HepG2 (cell line): ENCODE results near the gene ARHGEF16. TPM values are rescaled to one million over a fixed set of nuclear protein-coding genes. Genes with fewer than 3 reads are reported as not detected.
A peak's percentile ranks its signal among the peaks of the same experiment; 100 is the strongest.

Source experiments
- ATF7-NPFF ChIP-seq: sonication (generic); formaldehyde crosslinking; IDR thresholded peaks from 2 replicates; pipeline ENCODE4 v1.8.1; 2023; ENCODE audit warnings: mild to moderate bottlenecking, low read depth, missing genetic modification reagents, moderate library complexity
- DBP ChIP-seq: sonication (generic); formaldehyde crosslinking; IDR thresholded peaks from 2 replicates; pipeline ENCODE4 v1.4.0; 2020; ENCODE audit warnings: missing genetic modification reagents; ENCODE audit errors: not compliant biosample characterization
- FUBP1 ChIP-seq: sonication (generic); formaldehyde crosslinking; IDR thresholded peaks from 2 replicates; pipeline ENCODE4 v1.5.1; 2020; ENCODE audit warnings: missing genetic modification reagents, mild to moderate bottlenecking, borderline replicate concordance
- GATAD1 ChIP-seq: IDR thresholded peaks from 2 replicates; pipeline ENCODE4 v1.6.1; 2016; ENCODE audit warnings: missing genetic modification reagents, missing compliant biosample characterization
- HMGXB3 ChIP-seq: sonication (generic); formaldehyde crosslinking; IDR thresholded peaks from 2 replicates; pipeline ENCODE4 v1.4.0; 2020; ENCODE audit warnings: missing genetic modification reagents, borderline replicate concordance
- KDM1A ChIP-seq: IDR thresholded peaks from 2 replicates; pipeline ENCODE4 v1.6.1; 2016; ENCODE audit warnings: missing compliant biosample characterization
- MBNL3 ChIP-seq: fragments of 250-450 bp; sonication (Bioruptor Pico); conservative IDR thresholded peaks from 2 replicates; pipeline ENCODE4 v1.8.0; 2022; ENCODE audit warnings: mild to moderate bottlenecking, inconsistent platforms
- NKX3-1 ChIP-seq: sonication (generic); formaldehyde crosslinking; IDR thresholded peaks from 2 replicates; pipeline ENCODE4 v1.5.0; 2020; ENCODE audit warnings: missing genetic modification reagents
- NR0B2 ChIP-seq: sonication (generic); formaldehyde crosslinking; IDR thresholded peaks from 2 replicates; pipeline ENCODE4 v1.4.0; 2020; ENCODE audit warnings: mild to moderate bottlenecking, missing genetic modification reagents
- PRMT3 ChIP-seq: sonication (generic); formaldehyde crosslinking; IDR thresholded peaks from 2 replicates; pipeline ENCODE4 v1.8.1; 2022; ENCODE audit warnings: low read depth, mild to moderate bottlenecking, moderate library complexity, missing genetic modification reagents, borderline replicate concordance
- SAP130 ChIP-seq: IDR thresholded peaks from 2 replicates; pipeline ENCODE4 v1.6.1; 2016; ENCODE audit warnings: low read depth
- SCMH1 ChIP-seq: sonication (generic); formaldehyde crosslinking; IDR thresholded peaks from 2 replicates; pipeline ENCODE4 v1.9.0; 2021; ENCODE audit warnings: missing genetic modification reagents, mild to moderate bottlenecking, borderline replicate concordance
- SNAPC5 ChIP-seq: sonication (generic); formaldehyde crosslinking; IDR thresholded peaks from 2 replicates; pipeline ENCODE4 v1.8.1; 2023; ENCODE audit warnings: mild to moderate bottlenecking, missing genetic modification reagents, borderline replicate concordance
- SRSF1 ChIP-seq: fragments of 200-400 bp; formaldehyde crosslinking; optimal IDR thresholded peaks from 2 replicates; pipeline ENCODE3; 2017; ENCODE audit warnings: mild to moderate bottlenecking, low read depth, low read length, moderate library complexity
- TFDP2 ChIP-seq: sonication (generic); formaldehyde crosslinking; IDR thresholded peaks from 2 replicates; pipeline ENCODE4 v1.4.0; 2020; ENCODE audit warnings: missing genetic modification reagents
- TP53 ChIP-seq: sonication (generic); formaldehyde crosslinking; conservative IDR thresholded peaks from 2 replicates; pipeline ENCODE4 v1.4.0; 2020; ENCODE audit warnings: missing genetic modification reagents
- ZC3H13 ChIP-seq: sonication (generic); formaldehyde crosslinking; IDR thresholded peaks from 2 replicates; pipeline ENCODE4 v1.8.1; 2023; ENCODE audit warnings: mild to moderate bottlenecking, missing genetic modification reagents, moderate library complexity
- ZNF510 ChIP-seq: sonication (generic); formaldehyde crosslinking; IDR thresholded peaks from 2 replicates; pipeline ENCODE4 v1.4.0; 2020; ENCODE audit warnings: low read depth, mild to moderate bottlenecking, missing genetic modification reagents
- ZNF557 ChIP-seq: sonication (generic); formaldehyde crosslinking; IDR thresholded peaks from 2 replicates; pipeline ENCODE4 v1.4.0; 2020; ENCODE audit warnings: missing genetic modification reagents
- ZNF598 ChIP-seq: sonication (generic); formaldehyde crosslinking; IDR thresholded peaks from 2 replicates; pipeline ENCODE4 v1.5.1; 2020; ENCODE audit warnings: mild to moderate bottlenecking, missing genetic modification reagents, borderline replicate concordance
- ZNF816 ChIP-seq: sonication (generic); formaldehyde crosslinking; IDR thresholded peaks from 2 replicates; pipeline ENCODE4 v1.8.0; 2022; ENCODE audit warnings: missing genetic modification reagents, mild to moderate bottlenecking, borderline replicate concordance
- polyA plus RNA-seq, 8 experiments: library from polyadenylated mRNA; depleted of rRNA in 3 of 8; stranded (reverse) in 7 of 8; unstranded in 1 of 8; fragments of >200 nt; fragmentation: Illumina TruSeq in 4 of 8; extraction: Trizol in 4 of 8; gene quantifications; 2 replicates each; pipeline versions ENCODE4 v1.2.1 to v1.2.3, GENCODE V29; 2011 to 2016; ENCODE audit warnings: low read depth in 4 of 8, missing spikeins in 1 of 8, mixed read lengths in 1 of 8; ENCODE audit not compliant: insufficient read depth in 1 of 8
- total RNA-seq, 5 experiments: library from RNA; depleted of rRNA; stranded (reverse); fragments of >200 nt; fragmentation: Illumina TruSeq; extraction: Trizol; gene quantifications; 2 replicates each; pipeline ENCODE4 v1.2.3, GENCODE V29; 2016; ENCODE audit warnings: low read depth in 1 of 5

Gene ARHGEF16
- total and polyA plus RNA-seq, 2 of the 13 experiments (the other 11 are each of a cell fraction or from before 2014, with no cell fraction given), result 20.3 to 39.9 TPM

GRCh38 chr1:3456449-3456963, 2.0 kb downstream of the ARHGEF16 start (continued):
- TF ChIP-seq HMGXB3 (CRISPR knock-in tag) (0 out of 2 replicates have a peak, but pooled peaks have one; percentile 8), PRMT3 (CRISPR knock-in tag) (no peak), NKX3-1 (CRISPR knock-in tag) (no peak), SNAPC5 (peak; percentile 16; the same call in 1 of the 2 replicates), SCMH1 (no peak), FUBP1 (peak; percentile 71; the same call in 1 of the 2 replicates), ZNF816 (CRISPR knock-in tag) (peak; percentile 3; the same call in 1 of the 2 replicates), TP53 (CRISPR knock-in tag) (no peak), GATAD1 (CRISPR knock-in tag) (no peak), ZNF598 (CRISPR knock-in tag) (0 out of 2 replicates have a peak, but pooled peaks have one; percentile 10), DBP (CRISPR knock-in tag) (no peak), NR0B2 (CRISPR knock-in tag) (0 out of 2 replicates have a peak, but pooled peaks have one; percentile 9), ZC3H13 (no peak; the same call in none of the 2 replicates), KDM1A (CRISPR knock-in tag) (no peak), SAP130 (CRISPR knock-in tag) (peak; percentile 57), MBNL3 (no peak), SRSF1 (peak; percentile 72), TFDP2 (CRISPR knock-in tag) (0 out of 2 replicates have a peak, but pooled peaks have one; percentile 21), ATF7-NPFF (CRISPR knock-in tag) (no peak; the same call in 1 of the 2 replicates), ZNF510 (CRISPR knock-in tag) (no peak), ZNF557 (CRISPR knock-in tag) (no peak)
